Measurements from ENCODE around the gene ASB6.

DNA sequence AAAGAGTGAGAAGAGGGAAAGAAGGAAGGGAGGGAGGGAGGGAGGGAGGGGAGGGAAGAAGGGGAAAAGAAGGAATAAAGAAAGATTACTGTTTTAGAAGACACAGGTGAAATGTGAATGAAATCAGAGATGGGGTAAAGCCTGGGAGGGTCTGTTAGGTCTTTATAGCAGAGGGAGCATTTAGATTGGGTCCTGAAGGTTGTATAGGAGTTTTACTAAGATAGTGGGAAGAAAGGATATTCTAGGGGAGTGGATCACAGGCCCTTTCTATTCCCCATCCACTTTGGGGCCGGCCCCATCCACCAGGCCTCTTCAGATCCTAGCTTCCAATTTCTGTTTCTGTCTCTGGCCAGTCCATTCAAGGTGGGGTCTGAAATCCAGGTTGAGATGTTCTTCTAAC is 56.6 kb downstream of the ASB6 start:
- TF ChIP-seq, protein P1, sequence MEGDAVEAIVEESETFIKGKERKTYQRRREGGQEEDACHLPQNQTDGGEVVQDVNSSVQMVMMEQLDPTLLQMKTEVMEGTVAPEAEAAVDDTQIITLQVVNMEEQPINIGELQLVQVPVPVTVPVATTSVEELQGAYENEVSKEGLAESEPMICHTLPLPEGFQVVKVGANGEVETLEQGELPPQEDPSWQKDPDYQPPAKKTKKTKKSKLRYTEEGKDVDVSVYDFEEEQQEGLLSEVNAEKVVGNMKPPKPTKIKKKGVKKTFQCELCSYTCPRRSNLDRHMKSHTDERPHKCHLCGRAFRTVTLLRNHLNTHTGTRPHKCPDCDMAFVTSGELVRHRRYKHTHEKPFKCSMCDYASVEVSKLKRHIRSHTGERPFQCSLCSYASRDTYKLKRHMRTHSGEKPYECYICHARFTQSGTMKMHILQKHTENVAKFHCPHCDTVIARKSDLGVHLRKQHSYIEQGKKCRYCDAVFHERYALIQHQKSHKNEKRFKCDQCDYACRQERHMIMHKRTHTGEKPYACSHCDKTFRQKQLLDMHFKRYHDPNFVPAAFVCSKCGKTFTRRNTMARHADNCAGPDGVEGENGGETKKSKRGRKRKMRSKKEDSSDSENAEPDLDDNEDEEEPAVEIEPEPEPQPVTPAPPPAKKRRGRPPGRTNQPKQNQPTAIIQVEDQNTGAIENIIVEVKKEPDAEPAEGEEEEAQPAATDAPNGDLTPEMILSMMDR (IDR thresholded peaks at IDR 0.05): no peak
- TF ChIP-seq POLR2AphosphoS5 (IDR thresholded peaks at IDR 0.05) (no peak), EP300 (IDR thresholded peaks at IDR 0.05) (no peak)
